ENCODE measurements around the gene SPINT2. TPM values are rescaled to one million over a fixed set of nuclear protein-coding genes. Genes with fewer than 3 reads are reported as not detected.
A peak's percentile ranks its signal among the peaks of the same experiment; 100 is the strongest.

SPINT2 gene
- total RNA-seq, 1 experiment from 2014 or later: not detected

DNA sequence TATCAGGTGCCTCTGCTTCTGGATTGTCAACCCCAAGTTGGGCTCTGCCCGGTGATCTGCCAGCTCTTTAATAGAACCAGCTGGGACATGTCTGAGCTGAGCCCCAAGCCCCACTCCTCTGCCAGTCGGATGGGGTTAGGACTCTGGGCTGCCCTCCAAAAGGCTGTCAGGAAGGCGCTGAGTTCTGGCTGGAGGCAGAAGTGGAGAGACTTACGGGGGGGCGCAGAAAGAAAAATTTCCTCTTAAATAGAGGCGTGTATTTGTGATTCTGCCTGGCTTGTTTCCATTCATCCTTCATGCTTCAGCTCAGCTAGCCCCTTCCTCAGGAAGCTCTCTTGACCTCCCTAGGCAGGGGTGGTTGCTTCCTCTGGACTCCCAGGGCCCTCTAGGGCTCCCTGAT is 54.3 kb downstream of the SPINT2 start:
- H3K27ac ChIP-seq (ENCODE audit: low read depth, low read length, poor library complexity, severe bottlenecking): no peak overlapping the region
- POLR2A ChIA-PET (ENCODE audit: low non-redundant PET): no interaction called here
- H3K27me3 ChIP-seq (replicated peaks; ENCODE audit: insufficient read depth, low read depth, low read length, poor library complexity): peaks cover 24% of the 10 kb centered on the region
- peaks cover 12% of the 10 kb centered on the region for H3K4me1 ChIP-seq (ENCODE audit: insufficient read depth, low read length, poor library complexity, severe bottlenecking)
- DNase-seq (ENCODE audit: low spot score): no peak
- intact Hi-C loops (cut with micrococcal nuclease; ENCODE audit: unreplicated experiment): loop anchor here (5.0 kb wide), 1 partner anchor 71 kb away; no protein-coding TSS in a partner anchor
- H3K4me3 ChIP-seq (ENCODE audit: low read depth, low read length, poor library complexity, severe bottlenecking): no peak overlapping the region
- CTCF ChIA-PET: interaction anchor here (0.7 kb wide), 1 partner anchor 61 kb away, joined by 4 read pairs; no protein-coding TSS in a partner anchor
- no peaks in the 10 kb centered on the region for H3K9me3 ChIP-seq (ENCODE audit: low read depth, low read length, poor library complexity, severe bottlenecking)
- no peaks in the 10 kb centered on the region for H3K36me3 ChIP-seq (ENCODE audit: insufficient read depth, low read length, poor library complexity, severe bottlenecking)
- BruUV-seq (replicated peaks): no TSS peak
- no peak for TF ChIP-seq EZH2 (IDR thresholded peaks at IDR 0.05; ENCODE audit: borderline replicate concordance, low read depth, low read length, poor library complexity, severe bottlenecking)
- TF ChIP-seq, protein P1, sequence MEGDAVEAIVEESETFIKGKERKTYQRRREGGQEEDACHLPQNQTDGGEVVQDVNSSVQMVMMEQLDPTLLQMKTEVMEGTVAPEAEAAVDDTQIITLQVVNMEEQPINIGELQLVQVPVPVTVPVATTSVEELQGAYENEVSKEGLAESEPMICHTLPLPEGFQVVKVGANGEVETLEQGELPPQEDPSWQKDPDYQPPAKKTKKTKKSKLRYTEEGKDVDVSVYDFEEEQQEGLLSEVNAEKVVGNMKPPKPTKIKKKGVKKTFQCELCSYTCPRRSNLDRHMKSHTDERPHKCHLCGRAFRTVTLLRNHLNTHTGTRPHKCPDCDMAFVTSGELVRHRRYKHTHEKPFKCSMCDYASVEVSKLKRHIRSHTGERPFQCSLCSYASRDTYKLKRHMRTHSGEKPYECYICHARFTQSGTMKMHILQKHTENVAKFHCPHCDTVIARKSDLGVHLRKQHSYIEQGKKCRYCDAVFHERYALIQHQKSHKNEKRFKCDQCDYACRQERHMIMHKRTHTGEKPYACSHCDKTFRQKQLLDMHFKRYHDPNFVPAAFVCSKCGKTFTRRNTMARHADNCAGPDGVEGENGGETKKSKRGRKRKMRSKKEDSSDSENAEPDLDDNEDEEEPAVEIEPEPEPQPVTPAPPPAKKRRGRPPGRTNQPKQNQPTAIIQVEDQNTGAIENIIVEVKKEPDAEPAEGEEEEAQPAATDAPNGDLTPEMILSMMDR (conservative IDR thresholded peaks at IDR 0.05; ENCODE audit: low read depth, low read length): no peak

DNA sequence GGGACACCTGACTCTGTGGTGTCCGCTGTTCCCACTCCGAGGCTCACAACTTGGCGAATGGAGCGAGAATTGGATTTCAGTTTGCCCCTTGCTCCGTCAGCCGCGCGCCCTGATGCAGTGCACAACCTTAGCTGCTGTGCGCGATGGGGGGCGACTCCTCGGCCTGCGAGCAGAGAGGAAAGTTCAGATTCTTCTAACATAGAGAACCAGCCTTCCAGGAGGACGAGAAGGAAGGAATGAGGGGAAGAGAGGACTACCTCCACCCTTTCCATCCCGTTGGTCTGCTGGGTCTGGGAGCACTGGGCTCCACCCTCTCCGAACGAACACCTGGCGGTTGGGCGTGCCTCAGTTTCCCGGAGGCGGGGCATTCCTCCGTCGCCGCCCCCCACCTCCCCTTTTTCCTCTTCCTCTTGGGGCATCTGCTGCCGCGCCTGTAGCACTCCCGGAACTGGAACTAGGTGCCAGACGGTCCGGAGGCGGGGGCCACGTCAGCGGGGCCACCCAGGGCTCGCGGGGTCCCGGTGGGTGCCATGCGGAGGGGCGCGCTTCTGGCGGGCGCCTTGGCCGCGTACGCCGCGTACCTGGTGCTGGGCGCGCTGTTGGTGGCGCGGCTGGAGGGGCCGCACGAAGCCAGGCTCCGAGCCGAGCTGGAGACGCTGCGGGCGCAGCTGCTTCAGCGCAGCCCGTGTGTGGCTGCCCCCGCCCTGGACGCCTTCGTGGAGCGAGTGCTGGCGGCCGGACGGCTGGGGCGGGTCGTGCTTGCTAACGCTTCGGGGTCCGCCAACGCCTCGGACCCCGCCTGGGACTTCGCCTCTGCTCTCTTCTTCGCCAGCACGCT is 55.3 kb downstream of the SPINT2 start, which contains the start of gene KCNK6:
KCNK6 (plus strand) TSS at position 425 of the 838 bp plus-strand sequence; CDS start at position 531, 106 bp downstream.
- H3K27me3 ChIP-seq (replicated peaks; ENCODE audit: insufficient read depth, low read depth, low read length, poor library complexity): peaks cover 24% of the 10 kb centered on the region
- H3K4me3 ChIP-seq (ENCODE audit: low read depth, low read length, poor library complexity, severe bottlenecking): peak within 1 kb of the TSS; percentile 46
- ChIA-PET POLR2A (ENCODE audit: low non-redundant PET) (no interaction called here), CTCF (no interaction called here)
- no peak within 1 kb of the TSS for H3K27ac ChIP-seq (ENCODE audit: low read depth, low read length, poor library complexity, severe bottlenecking)
- peaks cover 11% of the 10 kb centered on the region for H3K4me1 ChIP-seq (ENCODE audit: insufficient read depth, low read length, poor library complexity, severe bottlenecking)
- no peak for DNase-seq (ENCODE audit: low spot score)
- intact Hi-C loops (cut with micrococcal nuclease; ENCODE audit: unreplicated experiment): loop anchor here (5.0 kb wide), 1 partner anchor 72 kb away; no protein-coding TSS in a partner anchor
- no peak for TF ChIP-seq EZH2 (IDR thresholded peaks at IDR 0.05; ENCODE audit: borderline replicate concordance, low read depth, low read length, poor library complexity, severe bottlenecking)
- TF ChIP-seq, protein P1 (conservative IDR thresholded peaks at IDR 0.05; ENCODE audit: low read depth, low read length): no peak
- H3K9me3 ChIP-seq (ENCODE audit: low read depth, low read length, poor library complexity, severe bottlenecking): no peaks in the 10 kb centered on the region
- H3K36me3 ChIP-seq (ENCODE audit: insufficient read depth, low read length, poor library complexity, severe bottlenecking): no peaks in the 10 kb centered on the region
- no TSS peak for BruUV-seq (replicated peaks)

DNA sequence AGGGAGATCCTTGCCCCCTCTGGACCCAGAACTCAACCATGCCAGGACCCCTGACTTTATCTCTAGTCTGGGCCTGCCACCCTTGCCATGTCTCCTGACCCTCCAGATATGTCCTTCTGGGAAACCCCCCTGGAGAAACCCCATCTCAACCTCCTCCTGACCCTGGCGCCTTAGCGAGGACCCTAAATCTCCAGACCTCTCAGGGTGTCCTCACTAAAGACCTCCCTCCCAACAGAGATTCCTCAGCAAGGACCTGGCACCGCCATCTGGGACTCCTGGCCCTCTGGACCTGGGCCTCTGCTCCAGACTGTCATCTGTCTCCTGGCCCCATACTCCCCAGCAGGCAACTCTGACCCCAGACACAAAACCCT is 56.6 kb downstream of the SPINT2 start:
- intact Hi-C loops (cut with micrococcal nuclease; ENCODE audit: unreplicated experiment): no loop called here

More for the DNA sequence above, 56.6 kb downstream of the SPINT2 start:
- no TSS peak for BruUV-seq (replicated peaks)
- POLR2A ChIA-PET (ENCODE audit: low non-redundant PET): no interaction called here
- TF ChIP-seq, protein P1 (conservative IDR thresholded peaks at IDR 0.05; ENCODE audit: low read depth, low read length): no peak
- TF ChIP-seq EZH2 (IDR thresholded peaks at IDR 0.05; ENCODE audit: borderline replicate concordance, low read depth, low read length, poor library complexity, severe bottlenecking): no peak
- DNase-seq (ENCODE audit: low spot score): no peak
- Histone ChIP-seq H3K36me3 (ENCODE audit: insufficient read depth, low read length, poor library complexity, severe bottlenecking) (no peaks in the 10 kb centered on the region), H3K9me3 (ENCODE audit: low read depth, low read length, poor library complexity, severe bottlenecking) (no peaks in the 10 kb centered on the region), H3K4me3 (ENCODE audit: low read depth, low read length, poor library complexity, severe bottlenecking) (no peak overlapping the region), H3K27me3 (replicated peaks; ENCODE audit: insufficient read depth, low read depth, low read length, poor library complexity) (peaks cover 24% of the 10 kb centered on the region), H3K4me1 (ENCODE audit: insufficient read depth, low read length, poor library complexity, severe bottlenecking) (peaks cover 4% of the 10 kb centered on the region), H3K27ac (ENCODE audit: low read depth, low read length, poor library complexity, severe bottlenecking) (no peak overlapping the region)
- CTCF ChIA-PET: no interaction called here

Data from A673 (cell line).